Neutrophil (primary cell): ENCODE data around the gene SAFB2.

Source experiments
- H3K27ac ChIP-seq: fragments of 200-600 bp; sonication (generic); 2 replicates; pipeline ENCODE4 v1.5.1; 2016; ENCODE audit warnings: mild to moderate bottlenecking, moderate library complexity
- H3K27me3 ChIP-seq: fragments of 200-600 bp; sonication (generic); 2 replicates; pipeline ENCODE4 v1.6.0; 2016; ENCODE audit warnings: mild to moderate bottlenecking
- H3K36me3 ChIP-seq: fragments of 200-600 bp; sonication (generic); 2 replicates; pipeline ENCODE4 v1.5.1; 2017
- H3K4me1 ChIP-seq, 2 experiments: fragments of 200-600 bp in 1 of 2; sonication (generic) in 1 of 2; 1 replicate in 1 of 2; 2 replicates in 1 of 2; pipeline versions ENCODE4 v1.5.1 to v1.6.1; 2013 to 2016; ENCODE audit warnings: low read depth in 1 of 2, low read length in 1 of 2, mild to moderate bottlenecking in 1 of 2, moderate library complexity in 1 of 2; ENCODE audit not compliant: control insufficient read depth in 1 of 2, insufficient read depth in 1 of 2
- H3K4me3 ChIP-seq, 2 experiments: fragments of 200-600 bp in 1 of 2; sonication (generic) in 1 of 2; 1 replicate in 1 of 2; 2 replicates in 1 of 2; pipeline ENCODE4 v1.5.1; 2013 to 2016; ENCODE audit warnings: low read depth in 1 of 2, low read length in 1 of 2, mild to moderate bottlenecking in 1 of 2, moderate library complexity in 1 of 2
- H3K9me3 ChIP-seq: fragments of 200-600 bp; sonication (generic); 2 replicates; pipeline ENCODE4 v1.5.1; 2016
- CTCF ChIP-seq: fragments of 200-600 bp; sonication (generic); IDR thresholded peaks from 2 replicates; pipeline ENCODE4 v1.5.1; 2016; ENCODE audit warnings: antibody characterized with exemption

The SAFB2 gene

GRCh38 chr19:5579286-5579685 lies 43.3 kb downstream of the SAFB2 start:
- Histone ChIP-seq H3K4me3 (no peak overlapping the region), H3K27ac (no peak overlapping the region), H3K36me3 (peaks cover 17% of the 10 kb centered on the region), H3K9me3 (no peaks in the 10 kb centered on the region), H3K4me1 (peaks cover 0 to 9% of the 10 kb centered on the region in 2 experiments), H3K27me3 (no peaks in the 10 kb centered on the region)
- TF ChIP-seq CTCF, result no peak

GRCh38 chr19:5578097-5578846 lies 44.3 kb downstream of the SAFB2 start:
- peaks cover 0 to 3% of the 10 kb centered on the region in 2 experiments for H3K4me1 ChIP-seq
- no peaks in the 10 kb centered on the region for H3K27me3 ChIP-seq
- TF ChIP-seq CTCF, result peak; percentile 80
- H3K4me3 ChIP-seq, result no peak overlapping the region
- no peak overlapping the region for H3K27ac ChIP-seq
- no peaks in the 10 kb centered on the region for H3K9me3 ChIP-seq
- peaks cover 15% of the 10 kb centered on the region for H3K36me3 ChIP-seq

- Histone ChIP-seq H3K36me3 (no peaks in the 10 kb centered on the region), H3K27ac (no peak overlapping the region), H3K4me1 (peaks cover 0 to 3% of the 10 kb centered on the region in 2 experiments), H3K4me3 (no peak overlapping the region), H3K27me3 (no peaks in the 10 kb centered on the region), H3K9me3 (no peaks in the 10 kb centered on the region)
- TF ChIP-seq CTCF, result no peak
Observed at GRCh38 chr19:5575590-5575989, 47.0 kb downstream of the SAFB2 start.

GRCh38 chr19:5572556-5573286 lies 49.9 kb downstream of the SAFB2 start:
- no peak for TF ChIP-seq CTCF
- no peaks in the 10 kb centered on the region for H3K4me1 ChIP-seq
- H3K4me3 ChIP-seq, result no peak overlapping the region
- H3K27ac ChIP-seq, result no peak overlapping the region
- no peaks in the 10 kb centered on the region for H3K9me3 ChIP-seq
- no peaks in the 10 kb centered on the region for H3K36me3 ChIP-seq
- H3K27me3 ChIP-seq, result peaks cover 25% of the 10 kb centered on the region

- no peak for TF ChIP-seq CTCF
- Histone ChIP-seq H3K9me3 (no peaks in the 10 kb centered on the region), H3K4me1 (no peaks in the 10 kb centered on the region), H3K27me3 (peaks cover 35% of the 10 kb centered on the region), H3K4me3 (no peak overlapping the region), H3K36me3 (no peaks in the 10 kb centered on the region), H3K27ac (no peak overlapping the region)
Observed at GRCh38 chr19:5571777-5572176, 50.8 kb downstream of the SAFB2 start.
